ENCODE measurements around the gene TUBA3E.

- TF ChIP-seq CTCF (IDR thresholded peaks at IDR 0.05; ENCODE audit: poor library complexity, severe bottlenecking): no peak
- no peak for TF ChIP-seq REST (IDR thresholded peaks at IDR 0.05; ENCODE audit: borderline replicate concordance)
- TF ChIP-seq POLR2AphosphoS5 (IDR thresholded peaks at IDR 0.05): no peak
These were observed 39.6 kb downstream of the TUBA3E start for GRCh38 chr2:130158631-130159030.

Data from neural cell (in vitro differentiated cells).